GM12865 (cell line): ENCODE measurements around the gene SRPK1.

Experiments used
- DNase-seq: peaks from one replicate; pipeline ENCODE4 v3.0.0; 2010; ENCODE audit warnings: low read depth
- H3K4me3 ChIP-seq: 2 replicates; pipeline ENCODE4 v1.5.1; 2011; ENCODE audit warnings: mild to moderate bottlenecking, low read depth, low read length, control low read depth
- CTCF ChIP-seq: IDR thresholded peaks from 2 replicates; pipeline ENCODE4 v1.5.1; 2011; ENCODE audit warnings: low read length, control low read depth, low read depth, inconsistent platforms; ENCODE audit not compliant: insufficient read depth; ENCODE audit errors: missing control alignments

SRPK1 gene

DNA sequence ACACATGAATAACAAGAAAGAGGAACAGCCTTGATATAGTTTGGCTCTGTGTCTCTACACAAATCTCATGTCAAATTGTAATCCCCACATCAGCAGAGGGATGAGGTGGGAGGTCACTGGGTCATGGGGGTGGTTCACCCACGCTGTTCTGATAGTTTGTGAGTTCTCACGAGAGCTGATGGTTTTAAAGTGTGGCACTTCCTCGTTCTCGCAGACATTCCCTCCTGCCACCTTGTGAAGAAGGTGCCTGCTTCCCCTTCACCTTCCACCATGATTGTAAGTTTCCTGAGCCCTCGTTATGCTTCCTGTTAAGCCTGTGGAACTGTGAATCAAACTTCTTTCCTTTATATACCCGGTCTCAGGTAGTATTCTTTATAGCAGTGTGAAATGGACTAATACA lies 13.1 kb downstream of the SRPK1 start:
- no peak overlapping the region for H3K4me3 ChIP-seq
- no peak for DNase-seq
- no peak for TF ChIP-seq CTCF

- no peak overlapping the region for H3K4me3 ChIP-seq
- no peak for DNase-seq
- no peak for TF ChIP-seq CTCF
Observed at GRCh38 chr6:35906499-35906846, 14.4 kb downstream of the SRPK1 start.

GRCh38 chr6:35905841-35906498 lies 14.9 kb downstream of the SRPK1 start:
- no peak for DNase-seq
- no peak for TF ChIP-seq CTCF
- no peak overlapping the region for H3K4me3 ChIP-seq

- no peak for TF ChIP-seq CTCF
- H3K4me3 ChIP-seq = no peak overlapping the region
- DNase-seq = no peak
Observed at GRCh38 chr6:35905141-35905785, 15.6 kb downstream of the SRPK1 start.

DNA sequence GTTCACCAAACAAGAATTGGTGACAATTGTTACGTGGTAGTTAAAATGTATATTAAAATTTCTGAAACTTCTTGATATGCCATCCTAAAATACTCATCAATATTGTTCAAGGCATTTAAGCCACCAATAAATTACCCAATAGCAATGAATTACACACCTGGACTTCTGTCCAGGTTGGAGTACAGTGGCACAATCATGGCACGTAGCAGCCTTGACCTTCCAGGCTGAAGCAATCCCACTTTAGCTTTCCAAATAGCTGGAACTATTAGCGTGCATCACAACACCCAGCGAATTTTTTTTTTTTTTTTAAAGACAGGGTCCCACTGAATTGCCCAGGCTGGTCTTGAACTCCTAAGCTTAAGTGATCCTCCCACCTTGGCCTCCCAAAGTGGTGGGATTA lies 17.2 kb downstream of the SRPK1 start:
- no peak overlapping the region for H3K4me3 ChIP-seq
- no peak for TF ChIP-seq CTCF
- DNase-seq = no peak

DNA sequence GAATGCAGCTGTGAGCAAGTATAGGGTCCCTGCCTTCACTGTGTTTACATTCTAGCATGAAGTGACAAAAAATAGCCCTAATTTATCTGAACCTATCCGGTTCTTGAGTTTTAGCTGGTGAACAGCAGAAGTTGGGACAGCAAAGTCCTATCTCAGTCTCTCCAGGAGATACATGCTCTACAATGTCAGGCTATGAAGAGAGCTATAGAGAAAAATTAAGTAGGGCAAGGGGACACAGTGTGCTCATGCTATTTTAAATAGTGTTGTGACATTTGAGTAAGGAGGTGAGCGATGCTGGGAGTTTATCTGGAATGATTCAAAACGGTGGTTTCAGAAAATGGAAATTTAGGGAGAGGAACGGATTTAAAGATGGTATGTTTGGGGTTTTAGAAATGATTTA lies 20.4 kb downstream of the SRPK1 start:
- TF ChIP-seq CTCF = no peak
- no peak overlapping the region for H3K4me3 ChIP-seq
- DNase-seq = no peak

GRCh38 chr6:35898003-35898402 lies 22.9 kb downstream of the SRPK1 start:
- no peak overlapping the region for H3K4me3 ChIP-seq
- TF ChIP-seq CTCF = no peak
- no peak for DNase-seq
